GM19467 (cell line): ENCODE data around the gene KYAT1.
A peak's percentile ranks its signal among the peaks of the same experiment; 100 is the strongest.
"Not testable (repeated sequence)": the region's sequence is repeated elsewhere in the genome, so short reads cannot be mapped to it uniquely, and the experiment has no call there.

Experiments
- ATAC-seq: cut with Tn5 transposase; IDR thresholded peaks from one replicate; pipeline ENCODE4 v1.9.1; 2021; ENCODE audit warnings: mild to moderate bottlenecking, moderate library complexity; ENCODE audit not compliant: unreplicated experiment

The KYAT1 gene

DNA sequence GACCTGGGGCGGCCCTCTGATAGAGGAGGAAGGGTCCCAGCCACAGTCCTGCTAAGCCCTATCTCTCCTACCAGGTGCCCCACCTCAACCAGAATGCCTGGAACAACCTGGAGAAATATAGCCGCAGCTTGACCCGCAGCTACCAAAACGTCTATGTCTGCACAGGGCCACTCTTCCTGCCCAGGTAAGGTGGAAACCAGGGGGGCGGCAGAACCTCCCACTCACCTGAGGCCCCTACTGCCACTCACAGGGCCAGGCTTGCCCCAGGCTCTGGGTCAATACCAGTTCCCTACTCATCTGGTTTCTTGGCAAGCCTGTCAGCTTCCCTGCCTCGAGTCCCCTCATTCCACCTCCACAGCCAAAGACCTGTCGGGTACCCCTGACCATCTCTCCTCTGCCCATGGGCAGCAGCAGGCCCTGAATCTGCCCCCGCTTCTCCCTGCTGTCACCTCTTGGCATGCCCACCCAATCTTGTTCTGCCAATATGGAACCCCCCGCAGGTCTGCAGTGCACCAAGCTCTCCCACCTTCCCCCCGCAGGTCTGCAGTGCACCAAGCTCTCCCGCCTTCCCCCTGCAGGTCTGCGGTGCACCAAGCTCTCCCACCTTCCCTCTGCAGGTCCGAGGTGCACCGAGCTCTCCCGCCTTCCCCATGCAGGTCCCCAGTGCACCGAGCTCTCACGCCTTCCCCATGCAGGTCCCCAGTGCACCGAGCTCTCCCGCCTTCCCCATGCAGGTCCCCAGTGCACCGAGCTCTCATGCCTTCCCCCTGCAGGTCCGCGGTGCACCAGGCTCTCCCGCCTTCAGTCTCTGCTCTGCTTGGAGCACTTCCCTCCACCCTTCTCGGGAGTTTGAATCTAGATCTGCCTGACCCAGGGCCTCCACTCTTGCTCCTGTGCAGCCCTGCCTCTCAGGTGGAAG lies 60.8 kb downstream of the KYAT1 start:
- ATAC-seq = no peak

DNA sequence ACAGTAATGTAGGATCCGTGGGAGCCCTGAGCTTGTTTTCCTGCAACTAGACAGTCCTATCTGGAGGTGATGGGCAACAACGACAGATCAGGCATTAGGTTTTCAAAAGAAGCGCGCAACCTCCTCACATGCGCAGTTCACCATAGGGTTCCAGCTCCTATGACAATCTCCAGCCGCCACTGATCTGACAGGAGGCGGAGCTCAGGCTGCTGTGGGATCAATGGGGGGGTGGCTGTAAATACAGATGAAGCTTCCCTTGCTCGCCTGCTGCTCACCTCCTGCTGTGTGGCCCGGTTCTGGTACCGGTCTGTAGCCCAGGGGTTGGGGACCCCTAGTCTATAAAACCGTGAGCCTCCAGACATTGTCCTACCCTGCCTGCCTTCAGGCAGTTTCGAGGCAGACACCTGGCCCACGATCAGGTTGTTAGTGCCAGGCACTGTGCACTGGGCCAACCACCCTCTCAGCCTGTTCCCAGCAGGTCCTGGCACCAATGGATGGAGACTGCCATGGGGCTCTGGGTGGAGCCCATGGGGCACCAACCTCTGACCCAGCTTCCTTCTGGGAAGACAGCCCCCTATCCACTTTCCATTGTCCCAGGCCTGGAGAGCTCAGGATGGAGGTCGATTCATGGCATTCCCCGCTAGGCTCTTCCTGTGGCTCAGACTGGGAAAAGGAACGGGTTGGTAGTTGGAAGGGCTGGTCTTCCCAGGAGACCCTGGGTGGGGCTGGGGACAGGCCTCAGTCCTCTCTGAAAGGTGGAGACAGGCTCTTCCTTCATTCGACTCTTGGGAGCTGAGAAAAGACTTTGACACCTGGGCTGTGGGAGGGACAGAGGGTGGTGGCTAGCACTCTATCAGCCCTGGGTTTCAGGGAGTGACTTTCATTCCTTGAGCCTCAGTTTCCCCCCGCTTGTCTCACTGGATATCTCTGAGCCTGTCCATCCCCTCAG lies 61.8 kb downstream of the KYAT1 start:
- ATAC-seq = no peak

DNA sequence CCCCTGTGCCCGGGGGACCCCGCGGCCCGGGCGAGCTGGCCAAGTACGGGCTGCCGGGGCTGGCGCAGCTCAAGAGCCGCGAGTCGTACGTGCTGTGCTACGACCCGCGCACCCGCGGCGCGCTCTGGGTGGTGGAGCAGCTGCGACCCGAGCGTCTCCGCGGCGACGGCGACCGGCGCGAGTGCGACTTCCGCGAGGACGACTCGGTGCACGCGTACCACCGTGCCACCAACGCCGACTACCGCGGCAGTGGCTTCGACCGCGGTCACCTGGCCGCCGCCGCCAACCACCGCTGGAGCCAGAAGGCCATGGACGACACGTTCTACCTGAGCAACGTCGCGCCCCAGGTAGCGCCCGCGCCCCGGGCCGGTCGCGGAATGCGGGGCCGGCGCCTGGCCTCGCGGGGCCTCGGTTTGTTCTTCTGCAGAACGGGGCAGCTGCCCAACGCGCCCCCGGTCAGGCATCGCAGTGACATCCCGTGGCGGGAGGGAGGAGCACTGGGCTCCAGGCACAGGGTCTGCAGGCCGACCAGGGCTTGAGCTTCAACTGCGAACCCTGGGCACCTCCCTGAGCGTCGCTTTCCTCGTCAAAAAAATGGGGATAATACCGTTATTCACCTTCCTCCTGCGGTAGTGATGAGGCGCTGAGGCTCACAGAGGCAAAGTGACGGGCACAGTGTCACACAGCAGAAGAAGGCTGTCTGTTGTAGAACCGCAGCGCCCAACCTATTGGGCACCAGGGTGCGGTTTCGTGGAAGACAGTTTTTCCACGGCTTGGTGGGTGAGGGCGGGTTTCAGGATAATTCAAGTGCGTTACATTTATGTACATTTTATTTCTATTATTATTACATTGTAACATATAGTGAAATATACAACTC lies 62.7 kb downstream of the KYAT1 start:
- peak; percentile 18 for ATAC-seq

DNA sequence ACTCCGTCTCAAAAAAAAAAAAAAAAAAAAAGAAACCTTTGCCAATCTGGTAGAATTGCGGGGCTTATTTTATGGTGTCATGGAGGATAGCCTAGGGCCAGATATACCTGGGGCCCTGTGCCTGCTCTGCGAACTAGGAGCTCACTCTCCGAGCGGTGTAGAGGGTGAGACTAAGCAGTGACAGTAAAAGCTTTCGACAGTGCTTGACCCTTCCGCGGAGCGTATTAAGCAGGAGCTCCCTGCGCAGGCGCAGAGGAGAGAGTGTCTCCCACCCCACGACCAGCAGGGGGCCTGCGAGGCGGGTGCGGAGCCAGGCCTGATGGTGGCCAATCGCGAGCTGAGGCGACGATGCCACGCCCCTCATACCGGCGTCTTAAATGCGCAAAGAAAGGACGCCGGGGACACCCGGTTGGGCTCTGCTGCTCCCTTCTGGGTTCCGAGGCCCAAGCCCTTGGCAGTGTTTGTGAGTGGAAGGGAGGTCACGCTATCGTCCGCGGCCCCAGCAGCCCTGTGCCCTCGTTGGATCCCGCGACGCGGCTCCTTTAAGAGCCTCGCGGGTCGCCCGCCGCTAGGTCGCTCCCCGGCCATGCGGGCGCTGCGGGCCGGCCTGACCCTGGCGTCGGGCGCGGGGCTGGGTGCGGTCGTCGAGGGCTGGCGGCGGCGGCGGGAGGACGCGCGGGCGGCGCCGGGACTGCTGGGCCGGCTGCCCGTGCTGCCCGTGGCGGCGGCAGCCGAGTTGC lies 63.5 kb downstream of the KYAT1 start, which contains the start of gene ENDOG:
Gene ENDOG, plus strand, starts transcription at position 402 of the 740 bp plus-strand sequence. Its CDS starts 185 bp downstream, at position 587.
- ATAC-seq = peak; percentile 86

DNA sequence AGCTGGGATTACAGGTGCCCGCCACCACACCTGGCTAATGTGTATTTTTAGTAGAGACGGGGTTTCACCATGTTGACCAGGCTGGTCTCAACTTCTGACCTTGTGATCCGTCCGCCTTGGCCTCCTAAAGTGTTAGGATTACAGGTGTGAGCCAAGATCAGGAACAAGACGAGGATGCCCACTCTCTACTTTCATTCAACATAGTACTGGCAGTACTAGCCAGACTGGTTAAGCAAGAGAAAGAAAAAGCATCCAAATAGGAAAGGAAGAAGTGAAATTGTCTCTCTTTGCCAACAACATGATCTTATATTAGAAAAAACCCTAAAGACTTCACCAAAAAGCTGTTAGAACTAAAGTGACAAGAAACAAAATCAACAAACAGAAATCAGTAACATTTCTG lies 70.9 kb downstream of the KYAT1 start:
- no peak for ATAC-seq

DNA sequence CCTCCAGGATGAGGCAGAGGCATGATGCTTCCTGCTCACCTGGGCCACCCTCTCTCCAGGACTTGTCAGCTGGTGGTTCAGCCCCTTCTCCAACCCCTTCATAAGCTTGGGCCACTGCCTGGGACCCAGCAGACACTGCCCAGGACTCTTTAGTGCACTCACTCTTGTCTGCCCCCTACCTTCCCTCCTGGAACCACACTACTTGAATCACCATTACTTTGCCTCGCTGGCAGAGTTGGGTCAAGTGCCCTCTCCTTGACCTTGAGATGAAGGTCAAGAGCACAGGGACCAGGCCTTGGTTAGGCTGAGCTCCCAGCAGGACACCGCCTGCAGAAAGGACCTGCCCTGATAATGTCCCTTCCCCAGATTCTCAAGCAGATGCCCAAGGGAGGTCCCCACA lies 71.9 kb downstream of the KYAT1 start:
- ATAC-seq = no peak

DNA sequence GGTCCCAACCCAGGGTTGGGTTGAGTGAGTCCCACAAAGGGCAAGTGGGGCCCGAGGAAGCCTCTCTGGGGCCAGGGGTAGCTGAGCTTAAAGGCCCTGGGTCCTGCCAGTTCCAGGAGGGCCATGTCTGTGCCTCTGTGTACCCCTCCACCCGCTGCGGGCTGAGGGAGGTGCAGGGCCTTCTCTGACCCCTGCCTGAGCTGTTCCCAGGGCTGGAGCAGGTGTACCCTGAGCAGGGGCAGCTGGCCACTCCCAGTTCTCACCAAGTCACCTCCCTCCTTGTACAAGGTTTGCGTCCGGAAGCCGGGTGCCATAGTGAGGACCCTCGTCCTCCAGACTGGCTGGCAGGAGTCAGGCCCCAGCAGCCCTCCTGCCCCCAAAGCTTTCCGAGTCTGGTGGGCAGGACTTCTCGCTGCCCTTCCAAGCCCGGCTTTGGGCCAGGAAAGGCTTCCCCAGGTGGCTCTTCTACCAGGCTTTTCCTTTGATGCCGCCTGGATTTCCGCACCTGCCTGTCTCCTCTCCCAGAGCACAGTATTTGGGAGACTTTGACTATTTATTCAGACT lies 72.6 kb downstream of the KYAT1 start:
- no peak for ATAC-seq

DNA sequence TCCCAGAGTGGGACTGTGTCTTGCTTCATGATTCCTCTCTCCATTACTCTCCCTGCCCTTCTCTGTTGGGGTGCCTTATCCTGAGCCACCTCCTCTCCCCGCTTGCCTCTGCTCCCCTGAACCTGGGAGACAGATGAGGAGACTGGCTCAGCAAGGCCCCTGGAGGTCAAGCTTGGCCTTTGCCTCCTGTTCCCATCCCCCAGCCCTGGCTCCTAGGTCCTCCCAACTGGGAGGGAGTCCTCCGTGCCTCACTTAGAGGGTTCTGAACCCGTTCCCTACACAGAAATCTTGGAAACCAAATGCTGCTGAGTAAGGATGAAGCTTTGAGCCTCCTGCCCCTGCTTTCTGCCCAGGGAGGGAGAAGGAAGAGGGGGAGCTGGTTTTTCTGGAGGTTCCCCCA lies 73.2 kb downstream of the KYAT1 start:
- no peak for ATAC-seq

DNA sequence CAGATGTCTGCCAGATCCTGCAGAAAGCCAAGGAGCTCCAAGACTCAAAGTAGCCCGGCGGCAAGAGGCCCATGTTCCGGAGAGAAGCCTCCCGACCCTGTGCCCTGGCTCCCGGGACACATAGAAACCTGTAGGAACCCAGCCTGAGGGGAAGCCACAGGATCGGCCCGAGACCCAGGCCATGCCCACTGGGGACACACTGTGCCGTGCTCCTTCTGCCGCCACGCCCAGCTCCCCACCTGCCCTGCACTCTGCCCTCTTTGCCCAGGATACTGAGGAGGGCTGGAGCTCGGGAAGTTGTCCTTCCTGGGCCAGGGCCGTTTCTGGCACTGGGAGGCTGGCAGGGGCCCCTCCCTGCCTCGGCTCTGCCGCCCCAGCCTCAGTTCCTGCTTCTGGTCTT lies 73.9 kb downstream of the KYAT1 start:
- no peak for ATAC-seq

DNA sequence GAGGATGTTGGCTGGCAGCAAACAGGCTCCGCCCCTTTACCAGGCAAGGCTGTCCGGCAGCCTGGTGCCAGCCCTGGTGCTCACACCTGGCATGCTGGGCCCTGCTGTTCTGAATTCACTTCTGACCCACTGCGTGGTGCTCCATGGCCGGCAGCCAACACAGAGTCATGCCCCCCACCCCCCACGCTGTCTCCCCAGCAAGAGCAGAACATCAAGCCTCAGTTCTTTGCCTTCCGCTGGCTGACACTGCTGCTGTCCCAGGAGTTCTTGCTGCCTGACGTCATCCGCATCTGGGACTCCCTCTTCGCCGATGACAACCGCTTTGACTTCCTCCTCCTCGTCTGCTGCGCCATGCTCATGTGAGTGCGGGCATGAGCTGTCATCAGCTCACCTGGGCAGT lies 76.1 kb downstream of the KYAT1 start:
- ATAC-seq = no peak

DNA sequence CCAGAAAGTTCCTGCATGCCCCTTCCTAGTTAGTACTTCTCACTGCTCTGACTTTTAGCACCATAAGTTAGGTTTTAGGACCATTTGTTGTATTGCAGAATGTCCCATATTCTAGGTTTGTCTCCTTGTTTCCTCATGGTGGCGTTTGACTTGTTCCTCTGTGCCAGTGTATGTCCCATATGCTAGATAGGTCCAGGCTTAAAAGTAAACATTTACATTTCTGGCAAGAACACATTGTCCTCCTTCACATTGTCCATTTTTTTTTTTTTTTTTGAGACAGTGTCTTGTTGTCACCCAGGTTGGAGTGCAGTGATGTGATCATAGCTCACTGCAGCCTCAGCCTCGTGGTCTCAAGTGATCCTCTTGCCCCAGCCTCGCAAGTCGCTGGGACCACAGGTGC lies 79.3 kb downstream of the KYAT1 start:
- ATAC-seq = no peak

DNA sequence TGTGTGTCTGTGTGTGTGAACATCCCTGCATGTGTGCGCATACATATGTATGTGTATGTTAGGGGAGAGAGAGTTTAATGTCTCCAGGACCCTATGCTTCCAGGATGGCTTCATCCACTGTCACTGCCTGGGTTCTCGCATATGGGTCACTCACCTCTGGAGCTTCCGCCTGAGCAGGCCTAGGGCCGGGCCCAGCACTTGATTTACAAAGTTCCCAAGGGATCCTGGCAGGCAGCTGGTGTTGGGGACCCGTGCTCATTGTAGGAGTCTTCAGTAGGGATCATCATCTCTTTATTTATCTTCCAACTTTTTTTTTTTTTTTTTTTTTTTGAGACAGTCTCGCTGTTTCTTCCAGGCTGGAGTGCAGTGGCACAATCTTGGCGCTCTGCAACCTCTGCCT lies 81.7 kb downstream of the KYAT1 start:
- ATAC-seq = no peak

DNA sequence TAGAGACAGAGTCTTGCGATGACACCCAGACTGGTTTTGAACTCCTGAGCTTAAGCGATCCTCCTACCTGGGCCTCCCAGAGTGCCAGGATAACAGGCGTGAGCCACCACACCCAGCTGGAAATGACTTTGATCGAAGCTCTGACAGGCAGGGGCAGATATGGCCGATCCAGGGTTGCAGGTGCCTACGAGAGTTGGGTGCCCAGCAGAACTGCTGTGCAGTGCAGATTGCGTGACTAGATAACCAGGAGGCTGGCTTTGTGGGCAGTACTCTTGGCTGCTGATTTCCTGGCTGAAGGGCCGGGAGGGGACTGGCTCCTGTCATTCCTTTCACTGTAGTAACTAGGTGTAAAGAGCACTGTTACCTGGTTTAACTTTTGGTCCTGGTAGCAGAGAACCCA lies 82.9 kb downstream of the KYAT1 start:
- ATAC-seq = no peak

DNA sequence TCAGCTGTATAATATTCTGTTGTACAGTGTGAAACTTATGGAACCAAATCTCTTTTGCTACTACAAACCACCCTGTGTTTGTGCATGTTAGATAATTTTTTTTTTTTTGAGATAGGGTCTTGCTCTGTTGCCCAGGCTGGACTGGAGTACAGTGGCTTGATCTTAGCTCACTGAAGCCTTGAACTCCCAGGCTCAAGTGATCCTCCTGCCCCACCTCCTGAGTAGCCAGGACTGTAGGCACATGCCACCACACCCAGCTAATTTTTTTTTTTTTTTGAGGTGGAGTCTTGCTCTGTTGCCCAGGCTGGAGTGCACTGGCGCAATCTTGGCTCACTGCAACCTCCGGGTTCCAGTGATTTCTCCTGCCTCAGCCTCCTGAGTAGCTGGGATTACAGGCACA lies 86.8 kb downstream of the KYAT1 start:
- ATAC-seq = not testable (repeated sequence)

DNA sequence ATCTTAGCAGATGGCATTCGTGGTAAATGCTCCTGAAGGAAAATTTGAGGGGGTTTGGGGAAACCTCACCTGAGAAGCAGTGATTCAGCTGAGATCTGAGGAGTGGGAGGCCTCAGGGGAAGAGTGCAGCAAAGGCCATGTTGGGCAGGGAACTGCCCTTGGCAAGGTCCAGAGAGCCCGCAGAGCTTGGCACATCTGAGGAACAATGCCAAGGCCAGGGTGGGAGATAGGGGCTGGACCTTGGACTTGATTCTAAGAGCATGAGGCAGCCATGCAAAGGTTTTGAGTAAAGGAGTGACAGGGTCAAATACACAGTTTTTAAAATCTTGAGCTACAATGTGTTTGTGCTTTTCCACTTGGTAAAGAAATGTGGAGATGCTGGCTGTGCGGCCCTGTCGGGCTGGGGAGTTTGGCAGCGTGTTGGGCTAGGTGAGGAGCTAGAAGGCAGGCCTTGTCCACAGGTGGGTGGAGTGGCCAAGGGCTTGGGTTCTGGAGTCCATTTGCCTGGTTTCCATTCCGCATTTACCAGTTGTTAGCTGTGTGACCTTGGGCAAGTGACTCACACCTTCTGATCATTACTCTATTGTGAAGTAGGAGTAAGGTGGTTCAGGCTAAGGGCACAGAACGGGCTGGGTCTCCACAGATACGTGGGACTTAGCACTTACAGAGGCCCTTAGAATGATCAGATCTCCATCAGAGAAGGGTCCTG lies 88.6 kb downstream of the KYAT1 start:
- no peak for ATAC-seq

DNA sequence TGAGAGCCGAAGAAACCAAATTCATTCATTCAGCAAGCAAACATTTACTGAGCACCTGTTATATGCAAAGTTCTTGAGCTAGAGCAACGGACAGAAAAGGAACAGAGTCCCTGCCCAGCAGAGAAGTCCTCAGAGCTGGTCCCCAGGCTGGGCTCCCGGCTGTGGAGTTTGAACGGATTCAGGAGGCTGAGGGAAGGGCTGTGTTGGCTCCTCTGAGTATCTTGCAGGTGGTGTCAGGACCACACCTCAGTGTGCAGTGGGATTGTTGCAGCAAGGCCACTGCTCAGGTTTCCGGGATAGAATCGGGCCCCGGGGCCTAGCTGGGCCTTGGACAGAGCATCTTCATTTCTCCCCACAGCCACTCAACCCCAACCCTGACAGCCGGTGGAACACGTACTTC lies 89.6 kb downstream of the KYAT1 start:
- ATAC-seq = no peak

DNA sequence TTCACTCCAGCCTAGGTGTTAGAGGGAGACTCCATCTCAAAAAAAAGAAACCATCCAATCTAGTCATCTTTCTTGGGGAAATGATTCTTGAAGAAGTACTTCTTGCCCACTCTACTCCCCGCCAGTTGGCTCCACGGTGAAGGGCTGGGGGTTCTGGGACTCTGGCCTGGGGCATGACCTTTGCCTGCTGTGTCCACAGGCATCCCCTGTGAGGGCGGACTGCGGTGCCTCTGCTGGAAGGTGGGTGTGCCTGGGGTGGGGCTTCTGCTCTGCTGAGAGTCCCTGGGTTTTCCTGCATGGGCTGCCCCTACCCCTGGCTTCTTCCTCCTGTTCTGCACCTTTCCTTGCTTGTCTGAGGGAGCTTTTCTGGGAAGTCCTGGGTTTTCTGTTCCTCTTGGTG lies 91.2 kb downstream of the KYAT1 start:
- ATAC-seq = no peak

DNA sequence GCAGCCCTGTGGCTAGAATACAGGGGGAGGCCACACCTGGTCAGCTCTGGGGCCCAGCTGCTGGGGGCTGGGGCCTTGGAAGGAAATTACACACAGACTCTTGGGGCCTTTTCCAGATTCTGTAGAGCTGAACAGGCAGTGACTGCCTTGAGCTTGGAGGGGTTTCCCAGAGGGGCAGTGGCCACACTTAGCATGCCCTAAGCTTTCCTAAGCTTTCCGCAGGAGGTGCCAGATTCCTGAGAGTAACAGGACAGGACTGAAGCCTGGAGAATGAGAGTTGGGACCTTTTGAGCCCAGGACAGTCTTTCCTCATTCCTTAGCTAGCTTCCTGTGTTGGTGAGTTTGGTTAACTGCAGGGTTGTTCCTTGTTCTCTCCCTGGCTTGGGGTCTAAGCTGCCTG lies 93.3 kb downstream of the KYAT1 start:
- ATAC-seq = no peak

DNA sequence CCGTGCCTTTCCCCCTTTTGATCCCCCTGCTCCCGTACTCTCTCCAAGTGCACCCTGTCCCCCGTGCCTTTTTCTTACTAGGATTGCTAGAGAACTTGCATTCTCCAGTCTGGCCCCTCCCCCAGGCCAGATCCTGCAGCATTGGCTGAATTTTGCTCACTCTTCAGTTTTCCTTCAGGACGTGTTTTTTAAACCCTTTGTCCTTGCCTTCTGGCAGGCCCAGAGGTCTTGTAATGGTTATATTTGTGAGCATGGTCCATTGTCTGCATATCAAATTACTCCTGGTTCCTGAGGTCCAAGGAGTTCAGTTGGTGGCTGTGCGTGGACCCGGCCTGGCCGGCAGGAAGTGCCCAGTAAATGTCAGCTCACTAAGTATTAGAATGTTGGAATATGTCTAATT lies 94.1 kb downstream of the KYAT1 start:
- no peak for ATAC-seq
